Loucy (cell line): ENCODE data around the gene PARD3B.

Experiments
- H2AFZ ChIP-seq: fragments of 200-600 bp; sonication (generic); 2 replicates; pipeline ENCODE4 v1.6.0; 2016; ENCODE audit warnings: antibody characterized with exemption, mild to moderate bottlenecking, low read length, moderate library complexity
- H3F3A ChIP-seq: fragments of 200-600 bp; 2 replicates; pipeline ENCODE4 v1.6.0; 2016; ENCODE audit warnings: antibody characterized with exemption, low read depth, mild to moderate bottlenecking
- H3K27me3 ChIP-seq: fragments of 200-600 bp; sonication (generic); 2 replicates; pipeline ENCODE4 v1.6.1; 2014; ENCODE audit warnings: low read length, mild to moderate bottlenecking; ENCODE audit not compliant: insufficient read depth, poor library complexity, severe bottlenecking
- H3K36me3 ChIP-seq: fragments of 200-600 bp; sonication (generic); 2 replicates; pipeline ENCODE4 v1.6.1; 2016; ENCODE audit warnings: low read length; ENCODE audit not compliant: insufficient read depth
- H3K4me1 ChIP-seq: fragments of 200-600 bp; sonication (generic); 2 replicates; pipeline ENCODE4 v1.5.1; 2014; ENCODE audit warnings: low read length, mild to moderate bottlenecking; ENCODE audit not compliant: insufficient read depth, poor library complexity, severe bottlenecking
- H3K4me2 ChIP-seq: fragments of 200-600 bp; sonication (generic); 2 replicates; pipeline ENCODE4 v1.6.0; 2014; ENCODE audit warnings: antibody characterized with exemption, low read length, low read depth, mild to moderate bottlenecking; ENCODE audit not compliant: poor library complexity, severe bottlenecking
- H3K4me3 ChIP-seq: fragments of 200-600 bp; sonication (generic); 2 replicates; pipeline ENCODE4 v1.5.1; 2014; ENCODE audit warnings: low read length, mild to moderate bottlenecking, mixed read lengths; ENCODE audit not compliant: poor library complexity, severe bottlenecking
- H3K79me2 ChIP-seq: fragments of 200-600 bp; sonication (generic); 2 replicates; pipeline ENCODE4 v1.6.1; 2014; ENCODE audit warnings: low read length; ENCODE audit not compliant: insufficient read depth
- H3K9ac ChIP-seq: fragments of 200-600 bp; sonication (generic); 2 replicates; pipeline ENCODE4 v1.6.0; 2014; ENCODE audit warnings: mild to moderate bottlenecking, low read depth, low read length, moderate library complexity; ENCODE audit not compliant: poor library complexity, severe bottlenecking
- H3K9me2 ChIP-seq: fragments of 200-600 bp; sonication (generic); replicated peaks from 2 replicates; pipeline ENCODE4 v1.6.1; 2016; ENCODE audit warnings: low read depth, low read length, mixed read lengths
- H3K9me3 ChIP-seq: fragments of 200-600 bp; sonication (generic); 2 replicates; pipeline ENCODE4 v1.6.1; 2014; ENCODE audit warnings: mild to moderate bottlenecking, antibody characterized with exemption, low read length, low read depth; ENCODE audit not compliant: insufficient read depth
- H4K20me1 ChIP-seq: fragments of 200-600 bp; sonication (generic); 2 replicates; pipeline ENCODE4 v1.6.0; 2014; ENCODE audit warnings: antibody characterized with exemption, low read length, mild to moderate bottlenecking; ENCODE audit not compliant: insufficient read depth, poor library complexity, severe bottlenecking
- CTCF ChIP-seq: fragments of 200-600 bp; sonication (generic); conservative IDR thresholded peaks from 2 replicates; pipeline ENCODE4 v1.5.1; 2014; ENCODE audit warnings: mild to moderate bottlenecking, antibody characterized with exemption, low read length
- EZH2phosphoT487 ChIP-seq: fragments of 200-600 bp; IDR thresholded peaks from 2 replicates; pipeline ENCODE4 v1.6.1; 2018; ENCODE audit warnings: antibody characterized with exemption, mild to moderate bottlenecking, moderate library complexity, borderline replicate concordance

Gene PARD3B

GRCh38 chr2:204917089-204917701, 371.9 kb downstream of the PARD3B start:
- H3K9ac ChIP-seq = no peak overlapping the region
- TF ChIP-seq CTCF = no peak
- no peak for TF ChIP-seq EZH2phosphoT487
- H3K79me2 ChIP-seq = no peaks in the 10 kb centered on the region
- H3K4me1 ChIP-seq = no peaks in the 10 kb centered on the region
- no peak overlapping the region for H3K4me3 ChIP-seq
- no peak overlapping the region for H2AFZ ChIP-seq
- H3K27me3 ChIP-seq = no peaks in the 10 kb centered on the region
- no peaks in the 10 kb centered on the region for H3K36me3 ChIP-seq
- H4K20me1 ChIP-seq = no peaks in the 10 kb centered on the region
- H3K9me3 ChIP-seq = no peaks in the 10 kb centered on the region
- no peaks in the 10 kb centered on the region for H3K9me2 ChIP-seq
- no peaks in the 10 kb centered on the region for H3F3A ChIP-seq
- H3K4me2 ChIP-seq = no peak overlapping the region

- H3K27me3 ChIP-seq = no peaks in the 10 kb centered on the region
- H3F3A ChIP-seq = no peaks in the 10 kb centered on the region
- no peaks in the 10 kb centered on the region for H3K4me1 ChIP-seq
- no peaks in the 10 kb centered on the region for H3K36me3 ChIP-seq
- no peak overlapping the region for H2AFZ ChIP-seq
- no peaks in the 10 kb centered on the region for H3K9me2 ChIP-seq
- H3K79me2 ChIP-seq = no peaks in the 10 kb centered on the region
- H3K9me3 ChIP-seq = no peaks in the 10 kb centered on the region
- H3K4me3 ChIP-seq = no peak overlapping the region
- no peaks in the 10 kb centered on the region for H4K20me1 ChIP-seq
- no peak overlapping the region for H3K9ac ChIP-seq
- TF ChIP-seq CTCF (no peak), EZH2phosphoT487 (no peak)
- H3K4me2 ChIP-seq = no peak overlapping the region
Measured at GRCh38 chr2:204920776-204921175, 375.5 kb downstream of the PARD3B start.

GRCh38 chr2:204923957-204924356, 378.7 kb downstream of the PARD3B start:
- Histone ChIP-seq H3K4me2 (no peak overlapping the region), H3K36me3 (no peaks in the 10 kb centered on the region), H3K4me3 (no peak overlapping the region), H3K9me2 (no peaks in the 10 kb centered on the region), H2AFZ (no peak overlapping the region), H3K4me1 (no peaks in the 10 kb centered on the region), H3K27me3 (no peaks in the 10 kb centered on the region), H4K20me1 (no peaks in the 10 kb centered on the region), H3K9ac (no peak overlapping the region), H3K9me3 (no peaks in the 10 kb centered on the region), H3F3A (no peaks in the 10 kb centered on the region), H3K79me2 (no peaks in the 10 kb centered on the region)
- no peak for TF ChIP-seq EZH2phosphoT487
- TF ChIP-seq CTCF = no peak
